Measurements from ENCODE around the gene SEC14L1.

SEC14L1 gene

DNA sequence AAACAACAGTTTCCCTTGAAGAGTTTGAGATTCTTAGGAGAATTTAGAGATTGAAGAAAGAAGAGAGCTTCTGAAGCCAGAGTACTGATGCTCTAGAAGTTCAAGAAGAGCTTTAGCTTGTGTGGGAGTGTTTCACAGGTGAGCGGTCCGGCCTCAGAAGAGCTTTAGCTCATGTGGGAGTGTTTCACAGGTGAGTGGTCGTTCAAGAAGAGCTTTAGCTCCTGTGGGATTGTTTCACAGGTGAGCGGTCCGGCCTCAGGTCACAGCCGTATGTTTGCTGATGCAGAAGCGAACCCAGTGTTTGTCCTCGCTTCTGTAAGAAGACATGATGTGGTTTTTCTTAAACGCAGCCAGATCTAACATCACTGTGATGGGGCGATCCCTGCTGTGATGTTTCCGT is 76.4 kb downstream of the SEC14L1 start:
- DNase-seq: no peak

DNA sequence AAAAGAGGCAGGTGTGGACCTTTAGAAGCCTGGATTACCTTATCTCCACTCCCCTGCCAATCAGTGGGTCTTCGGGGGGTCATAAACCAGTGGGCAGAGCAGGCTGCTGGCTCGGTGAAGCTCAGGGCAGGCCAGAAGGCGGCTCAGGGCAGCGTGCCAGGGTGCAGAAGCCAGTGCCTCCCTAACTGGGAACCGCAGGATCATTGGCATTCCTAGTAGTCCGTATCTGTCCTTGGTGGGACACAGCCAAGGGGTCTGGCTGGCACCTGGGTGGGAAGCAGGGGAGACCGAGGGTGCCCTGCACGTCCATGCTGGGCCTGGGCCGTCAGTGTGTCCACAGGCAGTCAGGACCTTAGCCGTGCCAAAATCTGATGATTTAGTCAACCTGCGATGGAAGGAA is 76.8 kb downstream of the SEC14L1 start:
- no peak for DNase-seq

DNA sequence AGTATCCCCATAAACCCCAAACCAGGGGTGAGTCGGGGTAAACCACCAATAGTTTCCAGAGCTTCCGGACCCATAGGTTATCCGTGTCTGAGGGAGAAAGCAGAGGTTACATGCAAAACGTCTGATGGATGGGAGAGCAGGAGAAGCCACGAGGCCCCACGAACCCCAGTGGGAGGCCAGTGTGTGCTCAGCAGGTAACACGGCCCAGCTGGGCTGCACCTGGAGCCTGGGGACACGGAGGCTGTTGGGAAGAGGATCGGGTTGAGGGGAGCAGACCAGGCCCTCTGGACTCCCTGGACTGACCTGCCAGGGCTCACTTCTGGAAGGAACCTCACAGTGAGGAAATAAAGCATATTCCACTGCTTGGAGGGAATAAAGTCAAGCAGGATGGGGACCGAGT is 78.1 kb downstream of the SEC14L1 start:
- no peak for DNase-seq

DNA sequence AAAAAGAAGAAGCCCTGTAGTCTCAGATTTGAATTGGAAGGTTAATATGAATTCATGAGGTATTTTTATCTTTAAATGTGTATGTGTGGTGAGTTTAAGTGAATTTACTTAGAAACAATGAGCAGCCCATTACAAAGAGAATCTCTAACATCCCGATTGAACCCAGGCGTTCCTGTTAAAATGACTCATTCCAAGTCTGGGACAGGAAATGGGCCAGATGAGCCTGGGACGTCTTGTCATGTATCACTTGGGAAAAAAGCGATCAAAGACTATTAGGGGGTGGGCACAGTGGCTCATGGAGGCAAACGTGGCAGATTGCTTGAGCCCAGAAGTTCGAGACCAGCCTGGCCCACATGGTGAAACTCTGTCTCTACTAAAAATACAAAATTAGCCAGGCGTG is 81.6 kb downstream of the SEC14L1 start:
- DNase-seq: no peak

DNA sequence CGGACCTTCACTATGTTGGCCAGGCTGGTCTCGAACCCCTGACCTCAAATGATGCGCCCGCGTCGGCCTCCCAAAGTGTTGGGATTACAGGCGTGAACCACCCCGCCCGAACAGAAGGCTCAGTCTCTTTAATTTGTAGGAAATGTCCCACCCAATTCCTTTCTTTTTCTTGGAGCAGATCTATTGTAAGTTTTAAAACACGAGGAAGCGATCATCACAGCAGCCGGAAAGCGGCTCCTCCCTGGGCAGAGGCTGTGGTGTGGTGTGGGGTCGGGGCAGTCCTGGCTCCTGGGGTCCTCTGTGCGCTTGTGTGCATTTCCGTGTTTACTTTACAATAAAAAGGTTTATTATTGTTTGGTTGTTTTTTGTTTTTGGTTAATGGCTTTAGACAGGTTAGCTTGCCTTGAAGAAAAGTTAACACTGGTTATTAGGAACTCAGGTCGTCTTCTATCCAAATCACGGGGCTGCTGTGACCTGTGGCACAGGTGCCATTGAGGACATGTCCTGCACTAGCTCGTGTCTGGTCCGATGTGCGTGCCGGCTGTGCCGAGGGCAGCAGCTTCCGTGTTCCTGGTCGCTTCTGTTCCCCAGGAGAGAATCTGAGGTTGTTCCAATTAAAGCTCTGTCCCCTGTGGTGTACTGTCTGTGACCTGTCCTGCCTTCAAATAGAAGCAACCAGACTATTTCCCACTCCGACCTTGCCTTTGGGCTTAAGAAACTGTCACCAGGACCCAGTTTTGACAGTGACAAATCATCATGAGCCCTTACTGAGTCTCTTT is 83.1 kb downstream of the SEC14L1 start:
- DNase-seq: no peak

DNA sequence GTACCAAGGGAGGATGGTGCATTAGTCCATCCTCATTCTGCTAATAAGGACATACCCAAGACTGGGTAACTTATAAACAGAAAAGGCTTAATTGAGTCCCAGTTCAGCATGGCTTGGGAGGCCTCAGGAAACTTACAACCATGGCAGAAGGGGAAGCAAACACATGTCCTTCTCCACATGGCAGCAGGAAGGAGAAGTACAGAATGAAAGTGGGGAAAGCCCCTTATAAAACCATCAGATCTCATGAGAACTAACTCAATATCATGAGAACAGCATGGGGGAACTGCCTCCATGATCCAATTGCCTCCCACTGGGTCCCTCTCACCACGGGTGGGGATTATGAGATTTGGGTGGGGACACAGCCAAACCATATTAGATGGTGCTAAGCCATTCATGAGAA is 84.5 kb downstream of the SEC14L1 start:
- no peak for DNase-seq

DNA sequence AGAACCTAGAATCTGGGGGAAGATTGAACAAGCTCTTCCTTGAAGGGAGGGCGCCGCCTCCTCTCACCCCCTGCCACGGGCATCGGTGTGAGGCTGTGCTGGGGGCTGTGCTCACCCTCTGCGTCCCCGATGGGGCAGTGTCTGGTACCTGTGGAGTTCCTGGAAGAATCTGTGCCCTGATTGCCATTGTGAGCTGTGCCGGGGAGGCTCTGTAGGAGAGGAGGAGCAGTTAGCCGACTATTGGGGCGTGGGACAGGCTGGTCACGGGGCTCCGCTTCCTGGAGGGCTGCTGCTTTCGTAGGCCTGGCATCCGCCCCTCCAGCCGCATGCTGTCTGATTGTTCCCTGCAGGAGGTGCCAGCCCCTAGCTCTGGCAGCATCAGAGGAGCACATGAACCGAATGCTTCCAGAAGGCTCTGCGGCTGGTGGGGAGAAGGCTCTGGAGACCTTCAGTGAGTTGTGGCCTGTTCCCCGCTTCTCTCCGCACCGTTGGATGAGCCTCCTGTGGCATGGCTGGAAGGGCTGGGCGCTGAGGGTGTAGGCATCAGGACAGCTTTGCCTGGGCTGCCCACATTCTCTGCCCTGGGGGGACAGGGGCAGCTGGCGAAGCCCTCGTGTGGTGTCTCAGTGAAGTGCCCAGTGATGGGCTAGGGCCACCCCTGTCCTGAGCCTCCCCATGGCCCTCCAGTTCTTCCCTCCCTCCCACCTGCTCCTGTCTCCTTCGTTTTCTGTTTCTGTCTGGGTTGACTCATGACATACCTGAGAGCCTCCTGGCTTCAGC is 86.9 kb downstream of the SEC14L1 start:
- no peak for DNase-seq

DNA sequence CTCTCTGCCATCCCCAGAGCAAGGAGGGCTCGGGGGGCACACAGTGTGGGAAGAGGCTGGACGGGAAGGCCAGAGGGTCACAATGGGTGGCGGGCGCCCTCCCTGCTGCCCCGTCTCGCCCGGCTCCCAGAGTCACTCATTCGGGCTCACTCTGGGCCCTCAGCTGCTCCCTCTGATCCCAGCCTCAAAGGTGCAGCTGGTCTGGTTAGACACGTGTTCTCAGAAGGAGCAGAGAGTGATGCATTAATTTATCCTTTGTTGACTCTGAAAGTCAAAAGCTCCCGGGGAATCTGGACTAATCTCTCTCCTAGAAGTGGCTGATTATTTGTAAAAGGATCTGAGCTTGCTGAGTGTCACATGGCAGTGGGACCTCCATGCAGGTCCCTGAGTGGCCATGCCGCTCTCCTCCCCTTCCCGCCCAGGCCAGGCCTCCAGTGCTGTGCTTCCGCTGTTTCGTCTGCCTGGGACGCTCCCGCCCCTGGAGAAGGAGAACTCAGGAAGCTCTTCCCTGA is 87.5 kb downstream of the SEC14L1 start:
- DNase-seq: no peak

DNA sequence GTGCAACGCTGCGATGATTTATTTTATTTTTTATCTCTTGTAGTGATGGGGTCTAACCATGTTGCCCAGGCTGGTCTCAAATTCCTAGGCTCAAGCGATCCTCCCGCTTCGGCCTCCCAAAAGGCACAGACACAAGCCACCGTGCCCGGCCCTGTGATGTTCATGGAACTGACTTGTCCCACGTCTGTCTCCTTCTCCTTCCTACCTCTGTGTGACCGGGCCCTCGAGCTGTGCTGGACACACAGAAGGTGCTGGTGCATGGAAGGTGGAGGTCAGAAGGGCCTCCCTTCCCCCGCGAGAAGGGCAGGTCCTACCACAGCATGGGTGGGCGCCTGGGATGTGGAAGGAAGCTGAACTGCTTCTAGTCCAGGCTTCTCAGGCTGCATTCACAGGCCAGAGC is 88.0 kb downstream of the SEC14L1 start:
- DNase-seq: no peak

DNA sequence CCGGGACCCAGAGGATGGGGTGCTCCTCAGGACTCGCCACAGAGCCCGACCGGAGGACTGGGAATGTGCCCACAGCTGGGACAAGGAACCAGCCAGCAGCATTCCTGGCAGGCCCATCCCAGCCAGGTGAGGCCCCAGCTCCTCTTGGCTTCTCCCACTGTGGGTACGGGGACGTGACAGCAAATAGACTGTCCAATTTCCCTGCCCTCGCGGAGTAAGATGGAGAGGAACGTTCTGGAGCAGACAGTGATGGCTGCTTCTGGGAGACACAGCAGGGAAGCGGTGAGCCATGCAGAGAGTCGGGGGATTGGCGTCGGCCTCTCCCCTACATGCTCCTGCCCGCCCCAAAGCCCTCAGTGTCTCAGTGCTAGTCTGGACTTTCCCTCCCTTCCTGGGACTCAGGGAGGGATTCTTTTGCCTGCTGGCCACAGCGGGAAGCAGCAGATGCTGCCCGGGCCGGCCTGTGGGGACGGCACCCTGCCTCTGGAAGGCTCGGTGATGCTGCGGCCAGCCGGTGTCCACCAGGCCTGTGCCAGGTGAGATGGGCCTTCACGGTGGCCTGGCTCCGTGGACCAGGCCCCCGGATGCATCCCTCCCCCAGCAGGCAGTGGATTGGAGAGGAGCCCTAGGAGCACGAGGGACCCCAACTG is 89.1 kb downstream of the SEC14L1 start:
- DNase-seq: no peak

DNA sequence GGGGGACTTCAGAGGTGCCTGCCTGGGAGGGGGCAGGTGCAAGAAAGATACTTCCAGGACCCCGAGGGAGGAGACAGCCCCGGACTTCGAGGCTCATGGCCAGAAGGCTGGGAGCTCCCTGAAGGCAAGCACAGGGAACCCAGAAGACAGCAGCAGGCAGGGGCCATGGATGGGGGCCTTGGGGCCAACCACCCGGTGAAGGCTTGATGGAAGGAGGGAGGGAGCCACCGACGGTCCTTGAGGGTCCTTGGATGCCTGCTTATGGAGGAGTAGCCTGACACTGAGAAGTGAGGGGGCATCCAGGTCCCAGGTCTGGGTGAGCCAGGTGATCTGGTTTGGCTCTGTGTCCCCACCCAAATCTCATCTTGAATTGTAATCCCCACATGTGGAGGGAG is 89.7 kb downstream of the SEC14L1 start:
- no peak for DNase-seq

DNA sequence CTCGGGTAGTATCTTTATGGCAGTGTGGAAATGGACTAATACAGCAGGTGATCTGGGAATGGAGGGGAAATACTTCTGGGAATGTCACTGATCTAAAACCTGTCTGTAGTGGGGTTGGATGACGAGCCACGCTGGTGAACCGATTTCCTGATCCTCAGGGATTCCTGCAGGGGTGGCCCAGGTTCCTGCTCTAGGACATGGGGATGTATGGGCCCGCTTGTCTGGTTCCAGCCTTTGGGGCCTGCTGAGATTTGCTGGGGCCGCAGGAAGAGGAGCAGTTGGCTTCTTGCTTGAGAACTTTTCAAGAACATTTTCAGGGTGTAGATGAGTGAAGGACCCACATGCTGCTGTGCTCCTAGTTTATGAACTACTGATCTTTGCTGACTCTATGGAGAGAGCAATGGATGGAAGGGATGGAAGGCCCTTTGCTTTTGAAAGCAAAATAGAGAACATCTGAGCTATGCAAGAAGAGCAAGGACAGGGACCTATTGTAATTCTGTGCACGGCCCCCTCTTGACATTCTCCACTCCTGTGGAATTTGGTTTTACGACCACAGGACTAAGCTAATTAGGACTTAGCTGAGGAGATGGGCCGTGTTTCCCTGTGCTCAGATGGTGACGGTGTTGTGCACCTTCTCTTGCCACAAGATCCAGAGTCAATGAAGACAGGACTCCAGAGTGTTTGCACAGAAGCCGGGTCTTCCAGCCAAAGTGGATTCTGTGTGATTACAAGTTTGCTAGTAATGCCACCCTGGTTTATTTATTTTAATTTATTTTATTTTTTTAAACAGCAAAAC is 90.5 kb downstream of the SEC14L1 start:
- DNase-seq: no peak

DNA sequence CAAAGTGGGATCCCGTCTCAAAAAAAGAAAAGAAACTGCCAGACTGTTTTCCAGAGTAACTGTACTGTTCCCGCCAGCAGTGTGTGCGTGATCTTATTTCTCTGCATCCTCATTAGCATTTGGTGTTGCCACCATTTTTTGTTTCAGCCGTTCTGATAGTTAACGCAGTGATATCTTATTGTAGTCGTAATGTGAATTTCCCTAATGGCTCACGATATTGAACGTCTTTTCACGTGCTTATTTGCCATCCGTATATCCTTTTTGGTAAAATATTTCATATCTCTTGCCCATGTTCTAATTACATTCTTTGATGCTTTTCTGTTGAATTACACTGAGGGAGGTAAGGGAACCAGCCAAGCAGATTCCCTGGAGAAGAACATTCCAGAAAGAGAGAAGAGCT is 92.4 kb downstream of the SEC14L1 start:
- no peak for DNase-seq

DNA sequence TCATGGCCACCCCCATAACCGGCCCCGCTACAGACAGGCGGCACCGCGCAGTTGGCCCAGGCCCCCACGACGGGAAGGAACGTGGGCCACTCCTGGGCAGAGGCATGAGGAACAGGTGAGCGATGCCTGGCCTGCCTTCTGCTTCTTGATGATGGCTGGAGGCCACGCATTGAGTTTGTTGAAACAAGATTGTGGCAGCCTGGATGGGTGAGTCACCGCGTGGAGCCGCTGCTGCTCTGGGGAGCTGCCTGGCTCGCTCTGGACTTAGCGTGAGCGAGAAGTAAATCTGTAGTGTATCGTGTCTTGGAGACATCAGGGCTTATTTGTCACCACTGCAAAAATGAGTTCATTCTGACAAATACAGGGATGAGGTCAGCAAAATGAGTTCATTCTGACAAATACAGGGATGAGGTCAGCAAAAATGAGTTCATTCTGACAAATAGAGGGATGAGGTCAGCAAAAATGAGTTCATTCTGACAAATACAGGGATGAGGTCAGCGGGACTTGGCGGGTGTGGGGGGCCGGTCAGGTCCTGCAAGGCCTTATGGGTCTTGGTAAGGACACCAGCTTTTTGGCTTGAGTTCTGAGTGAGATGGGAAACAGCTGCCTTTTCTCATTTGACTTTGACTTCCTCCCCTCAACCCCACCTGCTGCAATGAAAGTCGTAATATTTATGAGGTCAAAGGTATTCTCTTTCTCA is 93.0 kb downstream of the SEC14L1 start:
- no peak for DNase-seq

DNA sequence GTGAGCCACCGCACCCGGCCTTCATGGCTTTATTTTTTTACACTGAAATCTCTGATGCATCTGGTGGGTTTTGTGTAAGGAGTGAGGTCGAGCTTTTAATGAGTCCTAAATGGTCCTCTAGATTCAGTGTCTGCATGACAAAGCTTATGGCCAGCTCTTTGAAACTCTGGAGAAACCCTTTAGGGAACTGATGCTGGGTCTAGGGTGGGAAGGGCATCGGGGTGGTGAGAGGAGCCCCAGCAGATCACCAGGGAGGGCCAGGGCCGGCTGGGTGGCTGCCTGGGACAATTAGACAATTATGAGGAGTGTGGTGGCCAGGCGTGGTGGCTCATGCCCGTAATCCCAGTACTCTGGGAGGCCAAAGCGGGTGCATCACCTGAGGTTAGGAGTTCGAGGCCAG is 93.9 kb downstream of the SEC14L1 start:
- DNase-seq: no peak

DNA sequence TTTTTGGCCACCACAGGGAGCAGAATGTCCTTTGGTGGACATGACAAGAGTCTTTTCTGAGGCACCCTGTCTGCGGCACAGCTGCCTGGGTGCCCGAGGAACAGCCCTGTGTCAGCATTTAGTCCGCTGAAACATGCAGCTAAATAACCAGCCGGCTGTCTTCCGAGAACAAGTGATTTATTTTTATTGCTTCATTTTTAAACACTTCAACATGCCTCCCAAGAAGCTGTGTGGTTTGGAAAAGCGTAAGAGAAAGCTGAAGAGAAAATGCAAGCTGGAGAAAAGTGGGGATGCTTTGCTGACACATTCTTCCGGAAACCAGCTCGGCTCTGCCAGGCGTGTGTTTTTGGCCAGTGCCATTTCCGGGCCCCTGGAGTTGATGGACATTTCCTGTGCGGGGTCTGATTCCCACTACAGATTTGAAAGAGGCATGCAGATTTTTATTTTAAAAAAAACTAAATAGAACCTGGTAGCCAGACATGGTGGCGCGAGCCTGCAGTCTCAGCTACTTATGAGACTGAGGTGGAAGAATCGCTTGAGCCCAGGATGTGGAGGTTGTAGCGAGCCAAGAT is 94.7 kb downstream of the SEC14L1 start:
- peak; percentile 11 for DNase-seq

DNA sequence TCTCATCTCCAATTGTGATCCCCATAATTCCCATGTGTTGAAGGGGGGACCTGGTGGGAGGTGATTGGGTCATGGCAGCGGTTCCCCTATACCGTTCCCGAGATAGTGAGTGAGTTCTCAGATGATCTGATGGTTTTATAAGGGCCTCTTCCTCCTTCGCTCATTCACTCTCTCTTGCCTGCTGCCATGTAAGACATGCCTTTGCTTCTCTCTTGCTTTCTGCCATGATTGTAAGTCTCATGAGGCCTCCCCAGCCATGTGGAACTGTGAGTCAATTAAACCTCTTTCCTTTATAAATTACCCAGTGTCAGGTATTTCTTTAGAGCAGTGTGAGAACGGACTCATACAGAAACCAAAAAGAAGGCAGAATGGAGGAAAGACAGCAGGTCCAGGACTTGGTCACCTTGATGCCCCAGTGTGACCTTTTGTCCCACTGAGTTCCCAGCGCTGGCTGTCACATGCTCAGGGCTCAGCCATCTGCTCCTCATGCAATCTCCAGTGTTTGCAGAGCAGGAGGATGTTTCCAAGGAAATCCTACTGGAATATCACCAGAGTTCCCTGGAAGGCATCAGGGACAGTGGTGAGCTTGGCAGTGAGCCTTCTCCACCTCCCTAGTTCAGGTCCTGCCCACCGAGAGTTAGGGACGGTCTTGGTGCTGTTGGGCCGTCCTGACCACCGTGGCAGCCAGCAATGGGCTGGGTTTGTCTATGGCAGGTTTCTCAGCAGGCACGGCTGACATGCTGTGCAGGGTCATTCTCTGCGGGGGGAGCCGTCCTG is 96.7 kb downstream of the SEC14L1 start:
- no peak for DNase-seq

DNA sequence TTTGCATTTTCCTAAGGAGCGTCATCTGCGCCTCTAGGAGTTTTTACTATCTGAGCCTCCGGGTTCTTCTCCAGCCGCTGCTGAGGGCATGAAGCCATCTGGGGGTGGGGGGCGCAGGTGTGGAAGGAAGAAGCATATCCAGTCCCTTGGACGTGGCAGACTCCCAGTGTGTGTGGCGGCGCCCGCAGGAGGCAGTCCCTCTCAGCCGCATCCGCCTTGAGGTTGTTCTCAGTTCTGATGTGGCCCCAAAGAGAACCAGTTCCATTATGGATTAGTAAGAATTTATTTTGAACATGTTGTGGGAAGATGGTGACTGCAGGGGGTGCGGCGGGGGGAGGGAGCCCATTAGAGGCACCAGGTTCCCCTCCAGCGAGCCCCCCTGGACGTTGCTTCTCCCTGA is 100.2 kb downstream of the SEC14L1 start:
- no peak for DNase-seq

DNA sequence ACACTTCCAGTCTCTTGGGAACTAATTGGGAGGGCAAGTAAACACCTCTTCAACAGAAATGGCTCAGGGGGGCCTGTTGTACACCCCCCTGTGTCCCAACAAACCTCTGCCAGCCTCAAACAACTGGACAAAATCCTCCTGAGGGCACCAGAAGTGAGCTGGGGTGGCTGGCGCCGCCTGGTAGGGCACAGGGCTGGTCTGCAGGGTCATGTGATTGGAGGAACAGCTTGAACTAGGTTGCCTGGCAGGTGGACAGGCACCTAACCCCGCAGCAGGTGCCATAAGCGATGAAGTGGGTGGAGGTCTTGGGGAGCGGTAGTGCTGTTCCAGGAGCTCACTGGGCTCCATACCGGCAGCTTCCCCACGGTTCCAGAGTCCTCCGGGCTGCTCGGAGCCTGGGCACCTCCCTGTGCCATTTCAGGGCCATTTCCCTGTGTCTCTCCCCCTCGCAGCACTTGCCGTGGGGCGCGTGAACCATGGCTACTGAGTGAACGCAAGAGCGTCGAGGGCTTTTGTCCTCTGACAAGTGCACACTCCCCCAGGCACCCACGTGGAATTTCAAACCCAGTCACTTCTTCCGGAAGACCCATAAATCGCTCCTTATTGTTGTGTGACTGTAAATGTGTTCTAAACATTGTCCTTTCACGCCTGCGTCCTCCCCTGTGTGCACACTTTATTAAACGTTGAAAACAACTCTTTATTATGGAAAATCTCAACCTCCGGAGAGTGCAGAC is 101.5 kb downstream of the SEC14L1 start:
- DNase-seq: no peak

DNA sequence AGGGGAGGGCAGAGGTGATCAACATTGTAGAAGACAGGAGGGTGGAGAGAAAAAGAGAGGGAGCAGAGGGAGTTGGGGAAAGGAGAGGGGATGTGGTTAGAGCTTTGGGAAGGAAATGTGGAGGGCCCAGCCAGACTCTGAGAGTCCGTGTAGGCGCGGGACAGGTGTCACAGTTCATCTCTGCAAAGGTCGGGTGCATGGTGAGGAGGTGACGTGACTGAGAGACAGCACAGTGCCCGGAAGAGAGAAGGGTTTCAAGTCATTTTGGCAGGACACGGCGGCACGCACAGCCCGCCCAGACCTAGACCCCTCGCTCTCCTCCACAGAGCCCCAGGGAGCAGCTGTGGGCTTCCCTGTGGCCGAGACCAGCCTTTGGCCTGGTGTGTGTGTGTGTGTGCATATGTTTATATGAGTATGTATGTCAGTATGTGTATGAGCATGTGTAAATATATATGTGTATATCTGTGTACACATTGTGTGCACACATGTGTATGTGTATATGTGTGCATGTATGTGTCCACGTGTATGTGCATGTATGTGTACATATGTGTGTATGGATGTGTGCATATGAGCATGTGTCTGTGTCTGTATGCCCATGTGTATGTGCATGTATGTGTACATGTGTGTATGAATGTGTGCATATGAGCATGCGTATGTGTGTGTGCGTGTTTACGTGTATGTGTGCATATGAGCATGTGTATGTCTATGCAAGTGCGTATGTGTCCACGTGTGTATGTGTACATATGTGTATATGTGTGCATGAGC is 104.6 kb downstream of the SEC14L1 start:
- no peak for DNase-seq

Data from GDM1 (cell line).